A549 (cell line): ENCODE measurements around the gene FILIP1L. TPM values are rescaled to one million over a fixed set of nuclear protein-coding genes. Genes with fewer than 3 reads are reported as not detected.

Experiments used
- ATAC-seq, 2 experiments: fragments of 200-7000 bp in 1 of 2; fragments of >200 bp in 1 of 2; cut with Nextera tagmentation in 1 of 2; cut with Tn5 transposase in 1 of 2; 3 replicates each; pipeline versions ENCODE4 v1.8.0 to v1.9.1; 2018 to 2020; ENCODE audit warnings: mild to moderate bottlenecking in 1 of 2, moderate library complexity in 1 of 2
- CTCF ChIA-PET: fragments of 300-600 bp; sonication (Branson Sonifier 250); formaldehyde crosslinking; extraction: SDS; loops from one replicate; lab custom pipeline; 2021; ENCODE audit warnings: antibody characterized with exemption, inconsistent platforms; lab: Yijun Ruan, JAX
- POLR2A ChIA-PET: fragments of 350-600 bp; formaldehyde crosslinking; extraction: SDS; loops from one replicate; lab custom pipeline; 2021; ENCODE audit warnings: antibody characterized with exemption, inconsistent platforms; lab: Yijun Ruan, JAX
- DNase-seq, 2 experiments: peaks; one replicate each; pipeline versions ENCODE4 v3.0.0 to v3.0.0-alpha.2; 2011 to 2016; ENCODE audit warnings: low read depth in 1 of 2, low spot score in 1 of 2
- FAIRE-seq: peaks from 2 replicates; lab custom pipeline; 2011; peaks lifted over from hg19 to GRCh38; lab: Jason Lieb, UNC
- H3K27ac ChIP-seq, 2 experiments: fragments of >200 bp; sonication (Bioruptor Twin); formaldehyde crosslinking; 3 replicates each; pipeline ENCODE4 v1.5.1; 2016 to 2017
- H3K4me1 ChIP-seq: fragments of >200 bp; sonication (Bioruptor Twin); formaldehyde crosslinking; 3 replicates; pipeline ENCODE4 v1.6.1; 2016
- H3K4me2 ChIP-seq: fragments of >200 bp; sonication (Bioruptor Twin); formaldehyde crosslinking; 3 replicates; pipeline ENCODE4 v1.6.1; 2016
- H3K4me3 ChIP-seq: fragments of >200 bp; sonication (Bioruptor Twin); formaldehyde crosslinking; 3 replicates; pipeline ENCODE4 v1.5.1; 2016
- H3K9me3 ChIP-seq: fragments of >200 bp; sonication (Bioruptor Twin); formaldehyde crosslinking; 3 replicates; pipeline ENCODE4 v1.6.1; 2016
- BCL3 ChIP-seq: fragments of >200 bp; sonication (Bioruptor Twin); formaldehyde crosslinking; IDR thresholded peaks from 3 replicates; pipeline ENCODE4 v1.6.1; 2016
- CBX8 ChIP-seq: fragments of 200-600 bp; sonication (generic); IDR thresholded peaks from 2 replicates; pipeline ENCODE4 v1.6.1; 2016
- CEBPB ChIP-seq, 2 experiments: fragments of >200 bp in 1 of 2; sonication (Bioruptor Twin) in 1 of 2; formaldehyde crosslinking in 1 of 2; IDR thresholded peaks; 2 replicates each; pipeline ENCODE4 v1.6.1; 2012 to 2016
- FOXS1 ChIP-seq: fragments of 250-450 bp; sonication (Bioruptor Pico); IDR thresholded peaks from 2 replicates; pipeline ENCODE4 v1.5.0; 2020; ENCODE audit warnings: mild to moderate bottlenecking, moderate library complexity
- GATA3 ChIP-seq: IDR thresholded peaks from 2 replicates; pipeline ENCODE4 v1.6.1; 2012; ENCODE audit warnings: borderline replicate concordance
- HES2 ChIP-seq: fragments of >200 bp; sonication (Bioruptor Twin); formaldehyde crosslinking; IDR thresholded peaks from 2 replicates; pipeline ENCODE4 v1.6.1; 2016
- HOXB5 ChIP-seq: fragments of 250-450 bp; sonication (Bioruptor Pico); IDR thresholded peaks from 2 replicates; pipeline ENCODE4 v1.5.0; 2020; ENCODE audit warnings: mild to moderate bottlenecking, moderate library complexity
- JUN ChIP-seq, 2 experiments: fragments of >200 bp; sonication (Bioruptor Twin); formaldehyde crosslinking; IDR thresholded peaks; 2 replicates in 1 of 2; 3 replicates in 1 of 2; pipeline ENCODE4 v1.6.1; 2016 to 2017
- JUNB ChIP-seq: fragments of >200 bp; sonication (Bioruptor Twin); formaldehyde crosslinking; IDR thresholded peaks from 2 replicates; pipeline ENCODE4 v1.6.1; 2016
- KDM1A ChIP-seq: fragments of 200-600 bp; sonication (generic); IDR thresholded peaks from 2 replicates; pipeline ENCODE4 v1.6.1; 2016; ENCODE audit warnings: low read depth, mild to moderate bottlenecking
- KDM5A ChIP-seq: fragments of 200-600 bp; sonication (generic); IDR thresholded peaks from 2 replicates; pipeline ENCODE4 v1.6.1; 2016; ENCODE audit warnings: antibody characterized with exemption, mild to moderate bottlenecking
- NFE2L2 ChIP-seq: fragments of 150-350 bp; conservative IDR thresholded peaks from 2 replicates; pipeline ENCODE4 v1.6.1; 2014; ENCODE audit warnings: low read length
- NPAS2 ChIP-seq: fragments of 250-450 bp; sonication (Bioruptor Pico); IDR thresholded peaks from 2 replicates; pipeline ENCODE4 v1.8.0; 2022; ENCODE audit warnings: mild to moderate bottlenecking, moderate library complexity, borderline replicate concordance
- NR3C1 ChIP-seq: fragments of >200 bp; sonication (Bioruptor Twin); formaldehyde crosslinking; IDR thresholded peaks from 3 replicates; pipeline ENCODE4 v1.6.1; 2017
- PHF8 ChIP-seq: fragments of 200-600 bp; sonication (generic); IDR thresholded peaks from 2 replicates; pipeline ENCODE4 v1.6.1; 2016; ENCODE audit warnings: low read depth, mild to moderate bottlenecking, antibody characterized with exemption, moderate library complexity, borderline replicate concordance
- POLR2A ChIP-seq: IDR thresholded peaks from 2 replicates; pipeline ENCODE4 v1.6.1; 2012; ENCODE audit warnings: mild to moderate bottlenecking, low read length
- RFX5 ChIP-seq: fragments of 450-650 bp; IDR thresholded peaks from 2 replicates; pipeline ENCODE4 v1.7.1; 2014; ENCODE audit warnings: antibody characterized with exemption, mild to moderate bottlenecking, moderate library complexity
- RNF2 ChIP-seq: fragments of 200-600 bp; sonication (generic); IDR thresholded peaks from 2 replicates; pipeline ENCODE4 v1.6.1; 2016; ENCODE audit warnings: low read depth, mild to moderate bottlenecking, antibody characterized with exemption, moderate library complexity, borderline replicate concordance
- SREBF2 ChIP-seq: fragments of 450-650 bp; IDR thresholded peaks from 2 replicates; pipeline ENCODE4 v1.6.1; 2014; ENCODE audit warnings: mild to moderate bottlenecking, moderate library complexity
- TP53 ChIP-seq: fragments of 250-450 bp; sonication (Bioruptor Pico); IDR thresholded peaks from 2 replicates; pipeline ENCODE4 v1.5.0; 2021; ENCODE audit warnings: mild to moderate bottlenecking, moderate library complexity
- USF2 ChIP-seq: fragments of 450-650 bp; IDR thresholded peaks from 2 replicates; pipeline ENCODE4 v1.6.1; 2014; ENCODE audit warnings: antibody characterized with exemption
- ZFP36 ChIP-seq: fragments of 450-650 bp; IDR thresholded peaks from 2 replicates; pipeline ENCODE4 v1.6.1; 2014; ENCODE audit warnings: borderline replicate concordance; ENCODE audit not compliant: partially characterized antibody
- WGBS: methylation state at CpG from one replicate; pipeline ENCODE4 v1.1.6; 2017; ENCODE audit errors: missing lambda C conversion rate; 5-methylcytosine and 5-hydroxymethylcytosine counted together
- polyA plus RNA-seq, 4 experiments: library from polyadenylated mRNA; depleted of rRNA in 3 of 4; stranded (reverse); fragments of >200 nt; fragmentation: RNase III in 1 of 4; extraction: RNeasy Plus Mini Kit Qiagen cat#74134 plus additional on column Dnase treatment in 1 of 4; gene quantifications; 2 replicates in 3 of 4; 3 replicates in 1 of 4; pipeline ENCODE4 v1.2.3, GENCODE V29; 2011 to 2017
- TF ChIP-seq, protein P1 (sequence below): fragments of 250-450 bp; sonication (Bioruptor Pico); IDR thresholded peaks from 2 replicates; pipeline ENCODE4 v1.5.0; 2020; ENCODE audit warnings: low read depth, mild to moderate bottlenecking, moderate library complexity
- TF ChIP-seq, protein P2 (sequence below): fragments of 150-350 bp; IDR thresholded peaks from 2 replicates; pipeline ENCODE4 v1.6.1; 2014; ENCODE audit warnings: low read depth, mild to moderate bottlenecking, low read length
- TF ChIP-seq, protein P3 (sequence below): fragments of >200 bp; sonication (Bioruptor Twin); formaldehyde crosslinking; IDR thresholded peaks from 3 replicates; pipeline ENCODE4 v1.5.1; 2016

The FILIP1L gene
- polyA plus RNA-seq, 2 of the 4 experiments (the other 2 are of a cell fraction) = 0.19 to 0.45 TPM

- peaks cover 69% of the 10 kb centered on the region for H3K4me1 ChIP-seq
- H3K4me2 ChIP-seq = no peak overlapping the region
- DNase-seq (no peak), FAIRE-seq (no peak), ATAC-seq (no peak)
- H3K4me3 ChIP-seq = no peak overlapping the region
- TF ChIP-seq, protein P1, sequence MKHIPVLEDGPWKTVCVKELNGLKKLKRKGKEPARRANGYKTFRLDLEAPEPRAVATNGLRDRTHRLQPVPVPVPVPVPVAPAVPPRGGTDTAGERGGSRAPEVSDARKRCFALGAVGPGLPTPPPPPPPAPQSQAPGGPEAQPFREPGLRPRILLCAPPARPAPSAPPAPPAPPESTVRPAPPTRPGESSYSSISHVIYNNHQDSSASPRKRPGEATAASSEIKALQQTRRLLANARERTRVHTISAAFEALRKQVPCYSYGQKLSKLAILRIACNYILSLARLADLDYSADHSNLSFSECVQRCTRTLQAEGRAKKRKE = no peak
- TF ChIP-seq NFE2L2 (no peak), ZFP36 (no peak), GATA3 (no peak), USF2 (no peak), SREBF2 (no peak), FOXS1 (CRISPR knock-in tag) (no peak), CBX8 (no peak), PHF8 (no peak), RNF2 (no peak)
- TF ChIP-seq, protein P2, sequence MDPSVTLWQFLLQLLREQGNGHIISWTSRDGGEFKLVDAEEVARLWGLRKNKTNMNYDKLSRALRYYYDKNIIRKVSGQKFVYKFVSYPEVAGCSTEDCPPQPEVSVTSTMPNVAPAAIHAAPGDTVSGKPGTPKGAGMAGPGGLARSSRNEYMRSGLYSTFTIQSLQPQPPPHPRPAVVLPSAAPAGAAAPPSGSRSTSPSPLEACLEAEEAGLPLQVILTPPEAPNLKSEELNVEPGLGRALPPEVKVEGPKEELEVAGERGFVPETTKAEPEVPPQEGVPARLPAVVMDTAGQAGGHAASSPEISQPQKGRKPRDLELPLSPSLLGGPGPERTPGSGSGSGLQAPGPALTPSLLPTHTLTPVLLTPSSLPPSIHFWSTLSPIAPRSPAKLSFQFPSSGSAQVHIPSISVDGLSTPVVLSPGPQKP = no peak
- ChIA-PET POLR2A (no interaction called here), CTCF (interaction anchor here (1.0 to 2.4 kb wide), 3 partner anchors 13 to 210 kb away, joined by 3 to 8 read pairs (median 3); no protein-coding TSS in a partner anchor)
- peak overlapping the region in 1 of 2 experiments; percentile 44; a peak in 1 of 6 replicates for H3K27ac ChIP-seq
- no peaks in the 10 kb centered on the region for H3K9me3 ChIP-seq
Measured at GRCh38 chr3:100044369-100044768, 69.9 kb downstream of the FILIP1L start.

DNA sequence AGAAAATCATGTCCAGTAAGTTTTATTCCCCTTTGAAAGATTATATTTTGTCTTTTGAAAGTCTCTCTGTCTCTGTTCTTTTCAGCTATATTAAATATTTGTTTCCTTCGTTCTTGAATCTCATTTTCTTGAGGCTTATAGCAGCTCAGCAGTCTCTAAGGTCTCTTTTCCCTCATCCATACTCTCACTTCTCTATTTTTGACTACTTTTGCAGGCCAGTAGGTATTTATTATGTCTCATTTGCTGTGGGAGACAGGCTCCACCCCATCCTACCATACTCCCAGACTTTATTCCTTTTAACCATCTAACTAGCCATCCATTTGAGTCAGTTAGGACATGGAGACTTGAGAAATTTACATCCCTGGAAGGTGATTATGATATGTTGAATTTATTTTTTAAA lies 71.0 kb downstream of the FILIP1L start:
- no peak for FAIRE-seq
- Histone ChIP-seq H3K4me1 (peaks cover 66% of the 10 kb centered on the region), H3K4me3 (no peak overlapping the region), H3K27ac (peak overlapping the region; percentile 68 to 73; a peak in 5 of 6 replicates), H3K9me3 (no peaks in the 10 kb centered on the region), H3K4me2 (peak overlapping the region; percentile 64)
- DNase-seq = no peak
- no peak for ATAC-seq
- no peak for TF ChIP-seq KDM1A
- TF ChIP-seq RNF2 = no peak
- TF ChIP-seq, protein P3, sequence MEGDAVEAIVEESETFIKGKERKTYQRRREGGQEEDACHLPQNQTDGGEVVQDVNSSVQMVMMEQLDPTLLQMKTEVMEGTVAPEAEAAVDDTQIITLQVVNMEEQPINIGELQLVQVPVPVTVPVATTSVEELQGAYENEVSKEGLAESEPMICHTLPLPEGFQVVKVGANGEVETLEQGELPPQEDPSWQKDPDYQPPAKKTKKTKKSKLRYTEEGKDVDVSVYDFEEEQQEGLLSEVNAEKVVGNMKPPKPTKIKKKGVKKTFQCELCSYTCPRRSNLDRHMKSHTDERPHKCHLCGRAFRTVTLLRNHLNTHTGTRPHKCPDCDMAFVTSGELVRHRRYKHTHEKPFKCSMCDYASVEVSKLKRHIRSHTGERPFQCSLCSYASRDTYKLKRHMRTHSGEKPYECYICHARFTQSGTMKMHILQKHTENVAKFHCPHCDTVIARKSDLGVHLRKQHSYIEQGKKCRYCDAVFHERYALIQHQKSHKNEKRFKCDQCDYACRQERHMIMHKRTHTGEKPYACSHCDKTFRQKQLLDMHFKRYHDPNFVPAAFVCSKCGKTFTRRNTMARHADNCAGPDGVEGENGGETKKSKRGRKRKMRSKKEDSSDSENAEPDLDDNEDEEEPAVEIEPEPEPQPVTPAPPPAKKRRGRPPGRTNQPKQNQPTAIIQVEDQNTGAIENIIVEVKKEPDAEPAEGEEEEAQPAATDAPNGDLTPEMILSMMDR = no peak
- no peak for TF ChIP-seq HOXB5 (CRISPR knock-in tag)
- no peak for TF ChIP-seq TP53
- TF ChIP-seq KDM5A = no peak
- TF ChIP-seq NPAS2 (CRISPR knock-in tag) = no peak
- no peak for TF ChIP-seq RFX5
- TF ChIP-seq SREBF2 = no peak
- TF ChIP-seq NR3C1 = no peak
- TF ChIP-seq CBX8 = no peak
- TF ChIP-seq CEBPB (IDR thresholded peaks at IDR 0.05) = no peak
- TF ChIP-seq BCL3 = no peak
- no peak for TF ChIP-seq POLR2A
- no peak for TF ChIP-seq JUNB
- no peak for TF ChIP-seq JUN (IDR thresholded peaks at IDR 0.05)
- no peak for TF ChIP-seq HES2
- TF ChIP-seq PHF8 = no peak
- TF ChIP-seq USF2 = no peak
- WGBS = 86% methylated on average over 1 of the region's 1 CpG
- POLR2A ChIA-PET = no interaction called here
- CTCF ChIA-PET = interaction anchor here (2.4 kb wide), 1 partner anchor 200 kb away, joined by 8 read pairs; no protein-coding TSS in a partner anchor
